ENCODE results near the gene PLEKHD1.

The PLEKHD1 gene

GRCh38 chr14:69500096-69500495 lies 15.6 kb downstream of the PLEKHD1 start:
- no peak for TF ChIP-seq CTCF (IDR thresholded peaks at IDR 0.05)
- no peak for DNase-seq (ENCODE audit: low spot score)

GRCh38 chr14:69500736-69501135 lies 16.2 kb downstream of the PLEKHD1 start:
- no peak overlapping the region for H3K4me3 ChIP-seq
- no peak overlapping the region for H3K27ac ChIP-seq
- no peak for TF ChIP-seq CTCF (IDR thresholded peaks at IDR 0.05)
- DNase-seq (ENCODE audit: low spot score): no peak

More at GRCh38 chr14:69500096-69500495, 15.6 kb downstream of the PLEKHD1 start:
- no peak overlapping the region for H3K4me3 ChIP-seq
- no peak overlapping the region for H3K27ac ChIP-seq

GRCh38 chr14:69501423-69501838 lies 16.9 kb downstream of the PLEKHD1 start:
- Histone ChIP-seq H3K4me3 (no peak overlapping the region), H3K27ac (no peak overlapping the region)
- TF ChIP-seq CTCF (IDR thresholded peaks at IDR 0.05): no peak
- DNase-seq (ENCODE audit: low spot score): no peak

GRCh38 chr14:69504775-69505174 lies 20.2 kb downstream of the PLEKHD1 start:
- no peak for TF ChIP-seq CTCF (IDR thresholded peaks at IDR 0.05)

GRCh38 chr14:69505338-69506240 lies 21.1 kb downstream of the PLEKHD1 start:
- DNase-seq (ENCODE audit: low spot score): no peak
- Histone ChIP-seq H3K4me3 (no peak overlapping the region), H3K27ac (no peak overlapping the region)
- TF ChIP-seq CTCF (IDR thresholded peaks at IDR 0.05): no peak

More at GRCh38 chr14:69504775-69505174, 20.2 kb downstream of the PLEKHD1 start:
- no peak for DNase-seq (ENCODE audit: low spot score)
- Histone ChIP-seq H3K27ac (no peak overlapping the region), H3K4me3 (no peak overlapping the region)

GRCh38 chr14:69506241-69506595 lies 21.7 kb downstream of the PLEKHD1 start:
- DNase-seq (ENCODE audit: low spot score): no peak

More at GRCh38 chr14:69506241-69506595, 21.7 kb downstream of the PLEKHD1 start:
- no peak overlapping the region for H3K27ac ChIP-seq
- TF ChIP-seq CTCF (IDR thresholded peaks at IDR 0.05): no peak
- H3K4me3 ChIP-seq: no peak overlapping the region

All from coronary artery (tissue), 2 donors.